A549 (cell line): ENCODE data around the gene CIRBP. TPM values are rescaled to one million over a fixed set of nuclear protein-coding genes. Genes with fewer than 3 reads are reported as not detected.
"Not testable (repeated sequence)": the region's sequence is repeated elsewhere in the genome, so short reads cannot be mapped to it uniquely, and the experiment has no call there.

Experiments used
- ATAC-seq, 2 experiments: fragments of 200-7000 bp in 1 of 2; fragments of >200 bp in 1 of 2; cut with Nextera tagmentation in 1 of 2; cut with Tn5 transposase in 1 of 2; 3 replicates each; pipeline versions ENCODE4 v1.8.0 to v1.9.1; 2018 to 2020; ENCODE audit warnings: mild to moderate bottlenecking in 1 of 2, moderate library complexity in 1 of 2
- CTCF ChIA-PET: fragments of 300-600 bp; sonication (Branson Sonifier 250); formaldehyde crosslinking; extraction: SDS; loops from one replicate; lab custom pipeline; 2021; ENCODE audit warnings: antibody characterized with exemption, inconsistent platforms; lab: Yijun Ruan, JAX
- POLR2A ChIA-PET: fragments of 350-600 bp; formaldehyde crosslinking; extraction: SDS; loops from one replicate; lab custom pipeline; 2021; ENCODE audit warnings: antibody characterized with exemption, inconsistent platforms; lab: Yijun Ruan, JAX
- DNase-seq, 2 experiments: peaks; one replicate each; pipeline versions ENCODE4 v3.0.0 to v3.0.0-alpha.2; 2011 to 2016; ENCODE audit warnings: low read depth in 1 of 2, low spot score in 1 of 2
- FAIRE-seq: peaks from 2 replicates; lab custom pipeline; 2011; peaks lifted over from hg19 to GRCh38; lab: Jason Lieb, UNC
- H3K27ac ChIP-seq, 2 experiments: fragments of >200 bp; sonication (Bioruptor Twin); formaldehyde crosslinking; 3 replicates each; pipeline ENCODE4 v1.5.1; 2016 to 2017
- H3K4me1 ChIP-seq: fragments of >200 bp; sonication (Bioruptor Twin); formaldehyde crosslinking; 3 replicates; pipeline ENCODE4 v1.6.1; 2016
- H3K4me2 ChIP-seq: fragments of >200 bp; sonication (Bioruptor Twin); formaldehyde crosslinking; 3 replicates; pipeline ENCODE4 v1.6.1; 2016
- H3K4me3 ChIP-seq: fragments of >200 bp; sonication (Bioruptor Twin); formaldehyde crosslinking; 3 replicates; pipeline ENCODE4 v1.5.1; 2016
- H3K9me3 ChIP-seq: fragments of >200 bp; sonication (Bioruptor Twin); formaldehyde crosslinking; 3 replicates; pipeline ENCODE4 v1.6.1; 2016
- CBX2 ChIP-seq: fragments of 200-600 bp; sonication (generic); IDR thresholded peaks from 2 replicates; pipeline ENCODE4 v1.6.1; 2016; ENCODE audit warnings: low read depth, mild to moderate bottlenecking, borderline replicate concordance
- CHD2 ChIP-seq: fragments of 150-350 bp; IDR thresholded peaks from 2 replicates; pipeline ENCODE4 v1.6.1; 2014; ENCODE audit warnings: low read length; ENCODE audit not compliant: partially characterized antibody
- ELK1 ChIP-seq: fragments of 150-350 bp; IDR thresholded peaks from 2 replicates; pipeline ENCODE4 v1.6.1; 2014; ENCODE audit warnings: low read depth, mild to moderate bottlenecking, low read length
- FOSL2 ChIP-seq, 2 experiments: fragments of 450-650 bp in 1 of 2; fragments of >200 bp in 1 of 2; sonication (Bioruptor Twin) in 1 of 2; formaldehyde crosslinking; IDR thresholded peaks; 2 replicates each; pipeline versions ENCODE4 v1.5.0 to v1.6.1; 2016 to 2020; ENCODE audit warnings: mild to moderate bottlenecking in 1 of 2, moderate library complexity in 1 of 2
- FOXS1 ChIP-seq: fragments of 250-450 bp; sonication (Bioruptor Pico); IDR thresholded peaks from 2 replicates; pipeline ENCODE4 v1.5.0; 2020; ENCODE audit warnings: mild to moderate bottlenecking, moderate library complexity
- HOXA7 ChIP-seq: fragments of 250-450 bp; sonication (Bioruptor Pico); IDR thresholded peaks from 2 replicates; pipeline ENCODE4 v1.5.0; 2020; ENCODE audit warnings: mild to moderate bottlenecking, moderate library complexity
- JUN ChIP-seq, 2 experiments: fragments of >200 bp; sonication (Bioruptor Twin); formaldehyde crosslinking; IDR thresholded peaks; 2 replicates in 1 of 2; 3 replicates in 1 of 2; pipeline ENCODE4 v1.6.1; 2016 to 2017
- KDM1A ChIP-seq: fragments of 200-600 bp; sonication (generic); IDR thresholded peaks from 2 replicates; pipeline ENCODE4 v1.6.1; 2016; ENCODE audit warnings: low read depth, mild to moderate bottlenecking
- KDM5A ChIP-seq: fragments of 200-600 bp; sonication (generic); IDR thresholded peaks from 2 replicates; pipeline ENCODE4 v1.6.1; 2016; ENCODE audit warnings: antibody characterized with exemption, mild to moderate bottlenecking
- MAFK ChIP-seq: fragments of 450-650 bp; IDR thresholded peaks from 2 replicates; pipeline ENCODE4 v1.6.1; 2014; ENCODE audit not compliant: partially characterized antibody
- POLR2A ChIP-seq: IDR thresholded peaks from 2 replicates; pipeline ENCODE4 v1.6.1; 2012; ENCODE audit warnings: mild to moderate bottlenecking, low read length
- RAD21 ChIP-seq, 2 experiments: fragments of >200 bp in 1 of 2; sonication (Bioruptor Twin) in 1 of 2; formaldehyde crosslinking in 1 of 2; IDR thresholded peaks in 1 of 2; conservative IDR thresholded peaks in 1 of 2; 2 replicates in 1 of 2; 3 replicates in 1 of 2; pipeline ENCODE4 v1.6.1; 2012 to 2018; ENCODE audit warnings: inconsistent platforms in 1 of 2
- RARB ChIP-seq: fragments of 250-450 bp; sonication (Bioruptor Pico); IDR thresholded peaks from 2 replicates; pipeline ENCODE4 v1.8.0; 2021; ENCODE audit warnings: mild to moderate bottlenecking, moderate library complexity
- RCOR1 ChIP-seq: fragments of 150-350 bp; IDR thresholded peaks from 2 replicates; pipeline ENCODE4 v1.6.1; 2014; ENCODE audit warnings: antibody characterized with exemption, low read length, low read depth
- REST ChIP-seq: fragments of 200-600 bp; sonication (generic); IDR thresholded peaks from 2 replicates; pipeline ENCODE4 v1.6.1; 2016; ENCODE audit warnings: antibody characterized with exemption, mild to moderate bottlenecking, moderate library complexity
- RNF2 ChIP-seq: fragments of 200-600 bp; sonication (generic); IDR thresholded peaks from 2 replicates; pipeline ENCODE4 v1.6.1; 2016; ENCODE audit warnings: low read depth, mild to moderate bottlenecking, antibody characterized with exemption, moderate library complexity, borderline replicate concordance
- TFCP2L1 ChIP-seq: fragments of 250-450 bp; sonication (Bioruptor Pico); IDR thresholded peaks from 2 replicates; pipeline ENCODE4 v1.5.0; 2021; ENCODE audit warnings: mild to moderate bottlenecking
- ZC3H11A ChIP-seq: fragments of 450-650 bp; IDR thresholded peaks from 2 replicates; pipeline ENCODE4 v1.6.1; 2014; ENCODE audit warnings: antibody characterized with exemption, mild to moderate bottlenecking
- ZFP36 ChIP-seq: fragments of 450-650 bp; IDR thresholded peaks from 2 replicates; pipeline ENCODE4 v1.6.1; 2014; ENCODE audit warnings: borderline replicate concordance; ENCODE audit not compliant: partially characterized antibody
- ZSCAN20 ChIP-seq: fragments of 250-450 bp; sonication (Bioruptor Pico); IDR thresholded peaks from 2 replicates; pipeline ENCODE4 v1.8.0; 2022; ENCODE audit warnings: mild to moderate bottlenecking, moderate library complexity
- WGBS: methylation state at CpG from one replicate; pipeline ENCODE4 v1.1.6; 2017; ENCODE audit errors: missing lambda C conversion rate; 5-methylcytosine and 5-hydroxymethylcytosine counted together
- polyA plus RNA-seq, 4 experiments: library from polyadenylated mRNA; depleted of rRNA in 3 of 4; stranded (reverse); fragments of >200 nt; fragmentation: RNase III in 1 of 4; extraction: RNeasy Plus Mini Kit Qiagen cat#74134 plus additional on column Dnase treatment in 1 of 4; gene quantifications; 2 replicates in 3 of 4; 3 replicates in 1 of 4; pipeline ENCODE4 v1.2.3, GENCODE V29; 2011 to 2017
- TF ChIP-seq, protein P1 (sequence below): fragments of >200 bp; sonication (Bioruptor Twin); formaldehyde crosslinking; IDR thresholded peaks from 2 replicates; pipeline ENCODE4 v1.6.1; 2016

CIRBP gene
- polyA plus RNA-seq, 2 of the 4 experiments (the other 2 are of a cell fraction) = 151 to 178 TPM

GRCh38 chr19:1244693-1245451 is 24.3 kb upstream of the CIRBP start:
- Histone ChIP-seq H3K4me2 (peak overlapping the region; percentile 86), H3K27ac (peak overlapping the region; percentile 76 to 91), H3K4me3 (peak overlapping the region; percentile 31; the same call in 2 of the 3 replicates), H3K4me1 (peaks cover 56% of the 10 kb centered on the region), H3K9me3 (no peaks in the 10 kb centered on the region)
- ATAC-seq (peak in 1 of 2 experiments; percentile 49; a peak in 3 of 6 replicates), FAIRE-seq (no peak), DNase-seq (no peak)
- ChIA-PET CTCF (interaction anchor here (0.6 to 7.5 kb wide), 19 partner anchors 13 to 461 kb away, joined by 3 to 500 read pairs (median 6); partner anchors contain the start of genes ARHGAP45, CIRBP, FAM174C and POLR2E), POLR2A (interaction anchor here (0.7 to 4.5 kb wide), 7 partner anchors 8 to 113 kb away, joined by 3 to 98 read pairs (median 9); partner anchors contain the start of genes CIRBP and FAM174C)
- WGBS = 0% methylated on average over 7 of the region's 31 CpGs
- TF ChIP-seq FOSL2 (IDR thresholded peaks at IDR 0.05) (no peak), FOSL2 (CRISPR knock-in tag; IDR thresholded peaks at IDR 0.05) (no peak), JUN (IDR thresholded peaks at IDR 0.05) (0 out of 5 replicates have a peak, but pooled peaks of 1 of the 2 experiments have one; percentile 1)

DNA sequence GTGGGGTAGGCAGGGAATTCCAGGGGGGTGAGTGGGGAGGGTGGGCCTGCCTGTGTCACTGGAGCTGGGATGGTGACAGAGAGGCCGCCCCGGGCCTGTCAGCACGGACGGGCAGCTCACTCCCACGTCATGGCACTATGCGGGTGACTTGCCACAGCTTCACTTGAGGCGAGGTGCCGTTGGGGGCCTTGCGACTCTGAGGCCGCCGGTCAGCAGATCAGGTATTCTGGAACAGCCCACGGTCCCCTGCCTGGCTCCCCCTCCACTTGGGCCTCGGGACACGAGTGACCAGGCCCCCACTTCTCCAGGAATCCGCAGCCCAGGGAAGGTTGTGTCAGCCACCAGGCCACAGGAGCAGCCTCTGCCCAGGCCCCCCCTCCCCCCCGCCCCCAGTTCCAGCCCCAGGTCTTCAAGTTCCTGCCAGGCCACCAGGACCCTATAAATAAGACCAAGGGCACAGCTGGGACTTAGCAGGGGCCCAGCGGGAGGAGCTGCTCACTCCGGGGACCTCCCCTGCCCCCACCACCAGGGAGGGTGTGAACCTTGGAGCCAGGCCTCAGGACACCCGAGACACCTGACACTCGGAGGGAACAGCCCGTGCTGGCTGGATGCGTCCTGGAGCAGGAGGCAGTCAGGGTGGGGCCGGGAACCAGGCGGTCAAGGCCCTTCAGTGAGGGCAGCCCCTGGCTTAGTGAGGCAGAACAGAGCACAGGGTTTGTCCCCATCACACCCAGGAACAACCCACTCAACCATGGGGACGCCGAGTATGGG is 23.5 kb upstream of the CIRBP start:
- 69% methylated on average over 2 of the region's 26 CpGs for whole genome bisulfite sequencing
- H3K4me2 ChIP-seq = peak overlapping the region; percentile 86
- H3K9me3 ChIP-seq = no peaks in the 10 kb centered on the region
- DNase-seq (no peak), ATAC-seq (no peak), FAIRE-seq (no peak)
- no peak for TF ChIP-seq CBX2
- TF ChIP-seq RARB (CRISPR knock-in tag) = no peak
- TF ChIP-seq, protein P1, sequence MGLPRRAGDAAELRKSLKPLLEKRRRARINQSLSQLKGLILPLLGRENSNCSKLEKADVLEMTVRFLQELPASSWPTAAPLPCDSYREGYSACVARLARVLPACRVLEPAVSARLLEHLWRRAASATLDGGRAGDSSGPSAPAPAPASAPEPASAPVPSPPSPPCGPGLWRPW = no peak
- TF ChIP-seq RAD21 (conservative IDR thresholded peaks at IDR 0.05 in 1 of 2, IDR thresholded peaks at IDR 0.05 in 1 of 2) = no peak
- no peak for TF ChIP-seq KDM1A
- TF ChIP-seq KDM5A = no peak
- TF ChIP-seq RNF2 = no peak
- no peak for TF ChIP-seq ZFP36
- TF ChIP-seq CHD2 = no peak
- no peak for TF ChIP-seq ELK1
- TF ChIP-seq RCOR1 = no peak
- no peak for TF ChIP-seq REST
- no peak for TF ChIP-seq MAFK
- no peak for TF ChIP-seq ZSCAN20
- TF ChIP-seq TFCP2L1 (CRISPR knock-in tag) = no peak
- no peak for TF ChIP-seq ZC3H11A
- TF ChIP-seq POLR2A = no peak
- no peak for TF ChIP-seq HOXA7 (CRISPR knock-in tag)
- no peak for TF ChIP-seq FOXS1 (CRISPR knock-in tag)
- peak overlapping the region; percentile 76 to 91 for H3K27ac ChIP-seq
- H3K4me1 ChIP-seq = peaks cover 56% of the 10 kb centered on the region
- POLR2A ChIA-PET = interaction anchor here (0.6 to 4.5 kb wide), 4 partner anchors 21 to 114 kb away, joined by 3 to 98 read pairs (median 8); partner anchors contain the start of genes CIRBP and FAM174C
- no peak overlapping the region for H3K4me3 ChIP-seq
- CTCF ChIA-PET = interaction anchor here (3.1 to 7.5 kb wide), 3 partner anchors 15 to 28 kb away, joined by 38 to 500 read pairs (median 39); partner anchors contain the start of genes CIRBP and FAM174C

DNA sequence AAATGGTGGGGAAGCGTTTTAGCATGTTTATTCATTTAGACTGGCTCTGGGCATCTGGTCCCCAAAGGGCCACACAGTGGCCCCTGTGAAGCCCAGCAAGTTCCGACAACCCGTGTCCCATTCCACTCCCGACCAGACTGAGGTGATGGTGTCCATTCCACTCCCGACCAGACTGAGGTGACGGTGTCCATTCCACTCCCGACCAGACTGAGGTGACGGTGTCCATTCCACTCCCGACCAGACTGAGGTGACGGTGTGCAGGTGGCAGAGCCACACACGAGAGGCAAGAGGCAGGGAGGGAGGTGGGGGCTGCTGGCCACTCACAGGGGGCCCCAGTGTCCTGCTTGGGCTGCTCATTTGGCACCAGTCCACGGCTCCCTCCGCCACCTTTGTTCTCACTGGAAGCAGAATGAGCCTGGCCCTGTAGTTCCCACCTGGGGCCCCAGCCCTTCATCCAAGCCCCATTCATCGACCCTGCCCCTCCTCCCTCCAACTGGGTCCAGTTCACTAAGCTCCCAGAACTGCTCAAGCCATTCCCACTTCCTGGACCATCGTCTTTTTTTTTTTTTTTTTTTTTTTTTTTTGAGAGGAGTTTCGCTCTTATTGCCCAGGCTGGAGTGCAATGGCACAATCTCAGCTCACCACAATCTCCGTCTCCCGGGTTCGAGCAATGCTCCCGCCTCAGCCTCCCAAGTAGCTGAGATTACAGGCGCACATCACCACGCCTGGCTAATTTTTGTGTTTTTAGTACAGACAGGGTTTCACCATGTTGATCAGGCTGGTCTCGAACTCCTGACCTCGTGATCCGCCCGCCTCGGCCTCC is 22.7 kb upstream of the CIRBP start:
- 87% methylated on average over 22 of the region's 27 CpGs for WGBS
- not testable (repeated sequence) for DNase-seq, ATAC-seq, H3K4me3 ChIP-seq, FAIRE-seq, H3K9me3 ChIP-seq
- POLR2A ChIA-PET = interaction anchor here (0.6 to 4.5 kb wide), 2 partner anchors 20 to 23 kb away, joined by 3 to 98 read pairs; partner anchors contain the start of gene CIRBP
- H3K4me1 ChIP-seq = peaks cover 50% of the 10 kb centered on the region
- peak overlapping the region; percentile 86; the same call in 2 of the 3 replicates for H3K4me2 ChIP-seq
- CTCF ChIA-PET = interaction anchor here (0.5 to 7.5 kb wide), 2 partner anchors 14 to 42 kb away, joined by 3 to 500 read pairs; partner anchors contain the start of gene CIRBP
- peak overlapping the region; percentile 30 to 91; a peak in 4 of 6 replicates for H3K27ac ChIP-seq
